Muscle of leg (tissue), 11 donors: Measurements from ENCODE around the gene SH3BP4. TPM values are rescaled to one million over a fixed set of nuclear protein-coding genes. Genes with fewer than 3 reads are reported as not detected.

Source experiments
- DNase-seq: peaks from one replicate; pipeline ENCODE4 v3.0.0; 2013
- H3K27ac ChIP-seq: one replicate; pipeline ENCODE4 v1.5.1; 2013; ENCODE audit warnings: mild to moderate bottlenecking, low read length, control low read depth
- H3K27me3 ChIP-seq: one replicate; pipeline ENCODE4 v1.6.1; 2013; ENCODE audit warnings: low read length; ENCODE audit not compliant: control insufficient read depth, insufficient read depth
- H3K36me3 ChIP-seq: one replicate; pipeline ENCODE4 v1.6.1; 2013; ENCODE audit warnings: low read length; ENCODE audit not compliant: control insufficient read depth, insufficient read depth
- H3K4me1 ChIP-seq: one replicate; pipeline ENCODE4 v1.6.1; 2013; ENCODE audit warnings: low read length; ENCODE audit not compliant: control insufficient read depth, insufficient read depth
- H3K4me3 ChIP-seq: one replicate; pipeline ENCODE4 v1.5.1; 2013; ENCODE audit warnings: low read length, control low read depth
- H3K9me3 ChIP-seq: replicated peaks from 2 replicates; pipeline ENCODE4 v1.6.1; 2013; ENCODE audit warnings: low read depth, low read length; ENCODE audit not compliant: control insufficient read depth
- WGBS: methylation state at CpG from one replicate; pipeline ENCODE4 v1.1.5; 2013; ENCODE audit warnings: missing lambda C conversion rate; ENCODE audit not compliant: insufficient coverage; 5-methylcytosine and 5-hydroxymethylcytosine counted together
- polyA plus RNA-seq, 8 donors: library from polyadenylated mRNA; unstranded; fragments of 120-200 nt; gene quantifications; one replicate each; pipeline versions ENCODE4 v1.2.1 to v1.2.3, GENCODE V29; 2013; ENCODE audit warnings: inconsistent platforms in 1 of 8, low replicate concordance in 1 of 8; ENCODE audit not compliant: insufficient read length in 8 of 8, insufficient read depth in 1 of 8
- total RNA-seq: library from RNA; stranded (reverse); fragments of 120-200 nt; gene quantifications from one replicate; pipeline ENCODE4 v1.2.4, GENCODE V29; 2013

SH3BP4 gene
- total and polyA plus RNA-seq, 9 donors: 10.2 to 20.4 (median 14.8) TPM

GRCh38 chr2:234974501-234975385, 22.9 kb downstream of the SH3BP4 start:
- peaks cover 4% of the 10 kb centered on the region for H3K9me3 ChIP-seq
- DNase-seq: peak; percentile 71
- H3K27me3 ChIP-seq: peaks cover 57% of the 10 kb centered on the region
- H3K4me3 ChIP-seq: no peak overlapping the region
- no peak overlapping the region for H3K27ac ChIP-seq
- H3K4me1 ChIP-seq: peaks cover 42% of the 10 kb centered on the region
- WGBS: 47% methylated on average over 24 of the region's 30 CpGs
- no peaks in the 10 kb centered on the region for H3K36me3 ChIP-seq

GRCh38 chr2:234975611-234976010, 23.8 kb downstream of the SH3BP4 start:
- Histone ChIP-seq H3K4me3 (no peak overlapping the region), H3K27me3 (peaks cover 53% of the 10 kb centered on the region), H3K4me1 (peaks cover 38% of the 10 kb centered on the region), H3K27ac (no peak overlapping the region), H3K36me3 (no peaks in the 10 kb centered on the region), H3K9me3 (peaks cover 5% of the 10 kb centered on the region)
- no CpG with 5 or more reads among the region's 1 CpG for WGBS
- DNase-seq: no peak

DNA sequence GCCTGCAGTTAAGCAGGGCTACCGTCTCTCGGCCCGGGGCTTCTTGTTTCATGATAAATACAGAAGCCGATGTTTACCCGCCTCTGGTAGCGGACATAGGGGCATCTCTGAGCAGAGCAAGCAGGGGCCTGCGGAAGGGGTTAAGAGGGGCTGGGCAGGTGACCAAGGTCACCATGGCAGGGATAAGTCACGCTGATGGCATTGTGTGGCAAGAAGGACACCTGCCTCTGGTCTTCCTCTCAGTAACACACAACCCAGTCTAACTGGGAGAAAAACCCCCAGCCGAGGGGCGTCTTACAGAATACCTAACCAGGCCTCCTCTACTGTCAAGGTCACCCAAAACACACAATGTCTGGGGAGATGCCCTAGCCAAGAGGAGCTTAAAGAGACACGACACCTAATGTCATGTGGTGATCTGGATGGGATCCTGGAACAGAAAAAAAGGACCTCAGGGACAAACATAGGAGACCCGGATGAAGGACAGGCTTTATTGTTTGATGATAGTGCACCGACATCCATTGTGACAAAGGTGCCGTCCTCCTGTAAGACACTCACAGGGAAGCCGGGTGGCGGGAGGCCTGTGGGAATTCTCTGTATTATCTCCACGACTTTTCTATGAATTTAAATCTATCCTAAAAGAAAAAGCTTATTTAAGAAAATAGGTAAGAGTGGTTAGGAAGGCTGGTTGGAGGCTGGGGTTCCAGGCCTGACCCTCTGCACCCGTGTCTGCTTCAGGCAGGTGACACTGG, 24.8 kb downstream of the SH3BP4 start:
- no peak for DNase-seq
- H3K4me1 ChIP-seq: peaks cover 47% of the 10 kb centered on the region
- no peak overlapping the region for H3K27ac ChIP-seq
- no peaks in the 10 kb centered on the region for H3K36me3 ChIP-seq
- peaks cover 5% of the 10 kb centered on the region for H3K9me3 ChIP-seq
- 72% methylated on average over 10 of the region's 18 CpGs for WGBS
- peaks cover 50% of the 10 kb centered on the region for H3K27me3 ChIP-seq
- no peak overlapping the region for H3K4me3 ChIP-seq

DNA sequence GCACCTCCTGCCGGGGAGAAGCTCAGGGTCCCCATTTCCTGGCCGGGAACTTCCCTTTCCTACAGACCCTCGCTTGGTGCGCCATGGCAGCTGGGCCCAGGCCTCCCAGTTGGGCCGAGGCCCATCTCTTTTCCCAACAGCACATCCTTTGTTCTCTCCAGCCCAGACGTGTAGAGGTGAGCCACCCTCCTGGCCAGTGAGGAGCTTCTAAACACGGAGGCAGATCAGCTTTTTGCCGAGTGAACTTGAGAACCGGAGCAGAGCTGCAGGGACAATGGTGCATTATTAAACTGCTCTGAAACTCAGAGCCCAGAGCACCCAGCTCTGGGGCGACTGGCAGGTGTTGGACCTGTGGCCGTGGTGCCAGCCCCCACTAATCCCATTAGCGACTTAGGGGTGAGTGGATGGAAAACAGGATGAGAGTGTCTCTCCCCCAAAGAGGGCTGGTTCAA, 25.4 kb downstream of the SH3BP4 start:
- Histone ChIP-seq H3K36me3 (no peaks in the 10 kb centered on the region), H3K4me1 (peaks cover 53% of the 10 kb centered on the region), H3K27me3 (peaks cover 51% of the 10 kb centered on the region), H3K9me3 (peaks cover 5% of the 10 kb centered on the region), H3K27ac (no peak overlapping the region), H3K4me3 (no peak overlapping the region)
- 59% methylated on average over 8 of the region's 12 CpGs for WGBS
- DNase-seq: no peak

DNA sequence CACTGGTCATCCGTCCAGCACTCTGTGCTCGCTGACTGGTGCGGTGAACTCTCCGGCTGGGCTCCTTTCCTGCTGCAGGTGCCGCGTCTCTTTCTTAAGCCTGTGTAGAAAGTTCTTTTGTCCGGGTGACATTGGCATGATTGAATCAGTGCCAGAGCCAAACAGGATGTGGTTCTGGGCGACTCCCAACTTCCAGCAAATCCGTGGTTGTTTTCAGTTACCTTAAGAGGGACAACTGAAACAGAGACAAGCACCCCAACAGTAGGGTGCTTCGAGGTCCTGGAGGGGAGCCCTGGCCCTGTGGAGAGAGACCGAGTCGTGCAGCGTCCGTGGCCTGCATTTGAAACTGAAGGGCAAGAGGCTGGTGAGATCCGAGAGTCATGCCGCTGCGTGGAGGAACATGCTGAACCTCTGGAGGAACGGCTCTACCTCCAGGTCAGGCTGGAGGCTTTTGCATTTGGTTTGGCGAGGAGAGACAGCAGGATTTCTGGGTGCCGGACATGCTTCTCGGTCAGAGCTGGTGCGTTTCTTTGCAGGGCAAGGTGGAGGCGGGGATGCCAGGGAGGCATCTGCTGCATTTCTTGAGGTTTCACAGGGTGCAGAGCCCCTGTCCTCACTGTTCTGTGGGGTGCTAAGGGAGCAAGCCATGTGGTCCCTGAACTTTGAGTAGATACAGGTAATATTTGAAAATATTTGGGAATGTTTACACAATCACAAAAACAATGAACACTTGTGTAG, 26.8 kb downstream of the SH3BP4 start:
- DNase-seq: no peak
- no peak overlapping the region for H3K4me3 ChIP-seq

DNA sequence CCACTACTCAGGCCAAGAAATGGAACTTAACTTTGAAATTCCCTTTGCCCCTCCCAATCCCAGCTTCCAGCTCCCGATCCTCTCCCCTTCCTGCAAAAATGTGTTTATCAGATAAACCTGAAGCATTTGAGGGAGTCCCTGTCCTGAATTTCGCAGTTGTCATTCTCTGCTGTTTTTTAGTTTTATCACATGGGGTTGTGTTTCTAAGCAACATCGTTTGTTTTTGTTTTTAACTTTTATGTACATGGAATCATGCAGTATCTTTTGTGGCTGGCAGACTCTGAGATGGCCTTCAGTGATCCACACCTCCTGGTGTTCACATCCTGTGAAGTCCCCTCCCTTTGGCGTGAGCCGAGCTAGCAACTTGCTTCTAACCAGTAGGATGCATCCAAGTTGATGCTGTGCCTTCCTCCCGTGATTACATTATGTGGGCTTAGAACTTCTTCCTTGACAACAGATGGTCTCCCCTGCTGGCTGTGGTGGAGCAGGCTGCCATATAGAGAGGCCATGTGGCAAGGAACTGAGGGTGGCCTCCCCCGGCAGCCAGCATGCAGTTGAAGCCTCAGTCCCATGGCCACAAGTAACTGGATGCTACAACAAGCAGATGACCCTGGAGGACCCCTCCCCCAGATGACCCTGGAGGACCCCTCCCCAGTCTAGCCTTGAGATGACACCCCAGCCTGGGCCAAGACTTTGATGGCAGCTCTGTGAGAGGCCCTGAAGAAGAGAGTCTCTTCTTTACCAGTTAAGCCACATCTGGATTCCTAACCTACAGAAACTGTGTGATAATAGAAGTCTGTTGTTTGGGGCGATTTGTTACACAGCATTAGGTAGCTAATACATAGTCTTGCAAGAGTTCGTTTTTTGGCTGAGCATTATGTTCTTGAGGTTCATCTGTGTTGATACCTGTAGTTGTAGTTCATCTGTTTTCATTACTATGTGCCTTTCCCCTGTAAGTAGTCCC, 27.7 kb downstream of the SH3BP4 start:
- H3K4me1 ChIP-seq: peaks cover 62% of the 10 kb centered on the region
- H3K36me3 ChIP-seq: no peaks in the 10 kb centered on the region
- peaks cover 40% of the 10 kb centered on the region for H3K27me3 ChIP-seq

More for the DNA sequence above, 26.8 kb downstream of the SH3BP4 start:
- 89% methylated on average over 18 of the region's 23 CpGs for WGBS
- Histone ChIP-seq H3K27ac (peak overlapping the region; percentile 55), H3K27me3 (peaks cover 42% of the 10 kb centered on the region), H3K36me3 (no peaks in the 10 kb centered on the region), H3K9me3 (peaks cover 5% of the 10 kb centered on the region), H3K4me1 (peaks cover 61% of the 10 kb centered on the region)

DNA sequence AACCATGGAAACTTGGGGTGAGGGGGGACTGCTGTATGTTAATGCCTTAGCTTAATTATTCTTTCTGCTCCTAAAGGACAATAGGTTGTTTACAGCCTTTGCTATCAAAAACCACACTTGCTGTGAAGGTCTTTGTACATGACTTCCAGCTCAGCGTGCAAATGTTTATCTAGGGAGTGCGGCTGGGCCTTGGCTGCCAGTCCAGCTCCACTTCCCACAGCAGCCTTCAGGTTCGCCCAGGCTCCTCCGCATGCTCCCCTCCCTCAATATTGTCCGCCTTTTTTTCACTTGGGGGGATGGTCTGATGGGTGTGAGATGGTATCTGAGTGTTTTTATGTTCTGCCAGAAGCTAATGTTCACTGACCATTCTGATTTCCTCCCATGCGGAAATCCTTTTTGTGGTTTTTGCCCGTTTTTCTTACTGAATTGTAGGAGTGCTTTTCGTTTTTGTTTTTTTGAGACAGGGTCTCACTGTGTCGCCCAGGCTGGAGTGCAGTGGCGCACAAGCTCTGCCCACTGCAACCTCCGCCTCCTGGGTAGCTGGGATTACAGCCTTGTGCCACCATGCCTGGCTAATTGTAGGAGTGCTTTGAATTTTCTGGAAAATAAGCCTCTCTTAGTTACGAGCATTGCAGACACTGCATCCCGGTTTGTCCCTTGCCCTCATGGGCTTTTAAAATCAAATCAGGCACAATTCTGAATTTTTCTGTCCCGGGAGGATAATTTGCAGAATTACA, 28.8 kb downstream of the SH3BP4 start:
- WGBS: 38% methylated on average over 9 of the region's 14 CpGs
- Histone ChIP-seq H3K9me3 (peaks cover 5% of the 10 kb centered on the region), H3K4me3 (no peak overlapping the region), H3K27me3 (peaks cover 41% of the 10 kb centered on the region), H3K27ac (peak overlapping the region; percentile 89), H3K4me1 (peaks cover 51% of the 10 kb centered on the region), H3K36me3 (no peaks in the 10 kb centered on the region)
- DNase-seq: peak; percentile 33

More for the DNA sequence above, 27.7 kb downstream of the SH3BP4 start:
- Histone ChIP-seq H3K27ac (peak overlapping the region; percentile 89), H3K4me3 (no peak overlapping the region), H3K9me3 (peaks cover 5% of the 10 kb centered on the region)
- WGBS: 80% methylated on average over 2 of the region's 9 CpGs
- DNase-seq: peak; percentile 58

DNA sequence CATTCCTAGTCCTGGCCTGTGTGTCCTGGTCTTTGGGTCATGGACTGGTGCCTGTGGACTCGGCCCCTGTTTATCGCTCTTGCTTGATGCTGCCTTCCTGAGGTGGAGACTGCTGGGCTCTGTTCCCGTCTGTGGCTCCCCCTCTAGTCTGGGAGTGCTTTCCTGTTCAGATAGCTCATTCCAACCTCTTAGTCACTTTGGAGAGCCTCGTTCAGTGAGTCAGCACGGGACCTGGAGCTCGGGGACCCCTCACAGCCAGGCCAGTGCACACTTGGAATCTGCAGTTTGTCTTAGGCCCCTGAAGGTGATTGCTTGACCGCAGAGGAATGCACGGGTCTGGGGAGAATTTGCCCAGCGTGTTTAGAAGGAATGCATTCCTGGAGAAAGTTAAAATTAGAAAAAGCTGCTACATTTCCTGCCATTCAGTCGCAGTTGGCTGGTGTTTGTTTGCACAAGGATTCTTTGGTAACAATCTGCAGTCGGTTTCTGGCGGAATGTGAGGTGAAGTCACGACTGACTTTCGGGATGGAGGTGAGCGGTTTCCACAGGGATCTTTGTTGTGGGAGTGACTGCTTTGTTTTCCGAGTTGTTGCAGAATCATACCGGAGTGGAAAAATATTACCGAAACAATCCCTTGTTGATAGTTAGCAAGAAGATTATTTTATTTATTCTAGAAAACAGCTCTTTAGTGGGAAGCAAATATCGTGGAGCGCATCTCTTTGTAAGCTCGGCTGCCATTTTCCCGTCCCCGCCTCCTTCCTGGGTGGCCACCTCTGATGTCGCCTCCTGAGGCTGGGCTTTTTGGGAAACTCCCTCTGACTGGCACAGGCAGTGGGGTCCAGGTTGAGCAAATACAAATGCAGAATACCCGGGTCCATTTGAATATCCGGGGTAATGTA, 29.6 kb downstream of the SH3BP4 start:
- peak; percentile 93 for DNase-seq
- peaks cover 47% of the 10 kb centered on the region for H3K4me1 ChIP-seq
- H3K27ac ChIP-seq: peak overlapping the region; percentile 89
- WGBS: 15% methylated on average over 17 of the region's 26 CpGs
- no peaks in the 10 kb centered on the region for H3K36me3 ChIP-seq
- peak overlapping the region; percentile 13 for H3K4me3 ChIP-seq
- H3K9me3 ChIP-seq: peaks cover 5% of the 10 kb centered on the region
- peaks cover 39% of the 10 kb centered on the region for H3K27me3 ChIP-seq
